ENCODE measurements around the gene ELMO1. TPM values are rescaled to one million over a fixed set of nuclear protein-coding genes. Genes with fewer than 3 reads are reported as not detected.

The ELMO1 gene
- total and polyA plus RNA-seq, 8 donors, result 18.2 to 55.3 (median 45.6) TPM

DNA sequence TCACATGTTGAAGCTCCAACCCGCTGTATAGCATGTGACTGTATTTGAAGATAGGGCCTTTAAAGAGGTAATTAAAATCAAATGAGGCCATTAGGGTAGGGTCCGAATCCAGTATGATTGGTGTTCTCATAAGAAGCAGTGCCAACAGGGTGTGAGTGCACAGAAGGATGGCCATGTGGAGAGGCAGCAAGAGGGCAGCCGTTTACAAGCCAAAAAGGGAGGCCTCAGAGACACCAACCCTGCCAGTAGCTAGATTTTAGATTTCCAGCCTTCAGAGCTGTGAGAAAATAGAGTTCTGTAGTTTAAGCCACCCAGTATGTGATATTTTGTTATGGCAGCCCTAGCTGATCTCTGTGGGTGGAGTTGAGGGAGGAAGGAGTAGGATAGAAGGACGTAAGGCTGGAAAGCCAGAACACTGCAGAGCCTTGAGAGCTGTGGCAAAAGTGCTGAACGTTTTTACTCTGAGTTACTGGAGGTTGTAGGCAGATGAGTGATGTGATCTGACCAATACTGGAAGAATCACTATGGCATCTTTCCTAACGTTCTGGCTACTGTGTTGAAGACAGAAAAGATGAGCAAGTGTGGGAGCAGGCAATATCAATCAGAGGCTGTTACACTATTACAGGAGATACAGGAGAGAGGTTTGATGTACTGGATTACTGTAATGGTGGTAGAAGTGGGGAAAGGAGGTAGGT lies 334.9 kb downstream of the ELMO1 start:
- Histone ChIP-seq H3K4me3 (no peak overlapping the region), H3K36me3 (no peaks in the 10 kb centered on the region), H3K9me3 (no peaks in the 10 kb centered on the region), H3K27ac (no peak overlapping the region), H3K4me1 (peaks cover 0 to 11% of the 10 kb centered on the region in 2 donors), H3K27me3 (no peaks in the 10 kb centered on the region)
- no peak for DNase-seq
- TF ChIP-seq, protein P1, sequence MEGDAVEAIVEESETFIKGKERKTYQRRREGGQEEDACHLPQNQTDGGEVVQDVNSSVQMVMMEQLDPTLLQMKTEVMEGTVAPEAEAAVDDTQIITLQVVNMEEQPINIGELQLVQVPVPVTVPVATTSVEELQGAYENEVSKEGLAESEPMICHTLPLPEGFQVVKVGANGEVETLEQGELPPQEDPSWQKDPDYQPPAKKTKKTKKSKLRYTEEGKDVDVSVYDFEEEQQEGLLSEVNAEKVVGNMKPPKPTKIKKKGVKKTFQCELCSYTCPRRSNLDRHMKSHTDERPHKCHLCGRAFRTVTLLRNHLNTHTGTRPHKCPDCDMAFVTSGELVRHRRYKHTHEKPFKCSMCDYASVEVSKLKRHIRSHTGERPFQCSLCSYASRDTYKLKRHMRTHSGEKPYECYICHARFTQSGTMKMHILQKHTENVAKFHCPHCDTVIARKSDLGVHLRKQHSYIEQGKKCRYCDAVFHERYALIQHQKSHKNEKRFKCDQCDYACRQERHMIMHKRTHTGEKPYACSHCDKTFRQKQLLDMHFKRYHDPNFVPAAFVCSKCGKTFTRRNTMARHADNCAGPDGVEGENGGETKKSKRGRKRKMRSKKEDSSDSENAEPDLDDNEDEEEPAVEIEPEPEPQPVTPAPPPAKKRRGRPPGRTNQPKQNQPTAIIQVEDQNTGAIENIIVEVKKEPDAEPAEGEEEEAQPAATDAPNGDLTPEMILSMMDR (IDR thresholded peaks at IDR 0.05), result no peak
- no peak for ATAC-seq
- intact Hi-C loops (cut with DNase I), result no loop called here

DNA sequence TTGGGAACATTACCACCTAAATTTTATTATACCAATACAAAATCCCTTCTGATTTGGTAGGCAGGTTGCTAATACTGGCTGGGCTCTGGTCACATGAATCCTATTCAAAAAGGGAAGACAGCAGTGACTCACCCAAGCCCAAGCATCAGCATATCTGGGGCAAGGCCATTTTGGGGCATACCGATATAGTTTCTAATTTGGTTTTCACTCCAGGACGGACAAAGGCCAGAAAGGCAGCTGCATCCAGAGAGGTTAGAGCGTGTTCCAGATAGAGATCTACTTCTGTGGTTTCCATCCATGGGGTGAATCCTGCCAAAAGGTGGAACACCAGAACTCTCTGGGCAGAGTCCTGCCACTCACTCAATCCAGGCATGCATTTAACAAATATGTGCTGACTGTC lies 335.8 kb downstream of the ELMO1 start:
- DNase-seq, result no peak
- TF ChIP-seq, protein P1 (IDR thresholded peaks at IDR 0.05), result no peak
- no peak overlapping the region for H3K4me3 ChIP-seq
- no peak for ATAC-seq
- no peaks in the 10 kb centered on the region for H3K9me3 ChIP-seq
- intact Hi-C loops (cut with DNase I), result no loop called here
- H3K4me1 ChIP-seq, result peaks cover 0 to 7% of the 10 kb centered on the region in 2 donors
- no peaks in the 10 kb centered on the region for H3K36me3 ChIP-seq
- no peak overlapping the region for H3K27ac ChIP-seq
- H3K27me3 ChIP-seq, result no peaks in the 10 kb centered on the region

DNA sequence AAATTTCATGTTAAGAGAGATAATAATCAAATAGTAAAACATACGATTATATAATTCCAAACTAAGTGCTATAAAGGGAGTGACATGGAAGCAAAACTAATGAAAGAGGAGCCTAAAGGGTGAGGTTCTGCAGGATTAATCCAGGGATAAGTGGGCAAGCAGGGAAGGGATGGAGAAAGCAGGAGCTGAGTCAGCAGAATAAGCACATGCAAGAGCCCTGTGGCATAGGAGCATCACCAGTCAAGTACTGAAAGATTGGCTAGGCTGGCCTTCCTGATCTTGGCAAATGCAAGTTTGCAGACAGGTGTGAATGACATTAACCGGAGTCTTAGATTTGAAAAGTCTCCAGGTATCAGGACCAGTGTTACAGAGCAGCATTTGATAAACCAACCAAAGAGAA lies 336.4 kb downstream of the ELMO1 start:
- Histone ChIP-seq H3K4me3 (no peak overlapping the region), H3K9me3 (no peaks in the 10 kb centered on the region), H3K4me1 (peaks cover 0 to 7% of the 10 kb centered on the region in 2 donors), H3K27ac (no peak overlapping the region), H3K36me3 (no peaks in the 10 kb centered on the region), H3K27me3 (no peaks in the 10 kb centered on the region)
- TF ChIP-seq, protein P1 (IDR thresholded peaks at IDR 0.05), result no peak
- DNase-seq (no peak), ATAC-seq (no peak)
- intact Hi-C loops (cut with DNase I), result no loop called here

DNA sequence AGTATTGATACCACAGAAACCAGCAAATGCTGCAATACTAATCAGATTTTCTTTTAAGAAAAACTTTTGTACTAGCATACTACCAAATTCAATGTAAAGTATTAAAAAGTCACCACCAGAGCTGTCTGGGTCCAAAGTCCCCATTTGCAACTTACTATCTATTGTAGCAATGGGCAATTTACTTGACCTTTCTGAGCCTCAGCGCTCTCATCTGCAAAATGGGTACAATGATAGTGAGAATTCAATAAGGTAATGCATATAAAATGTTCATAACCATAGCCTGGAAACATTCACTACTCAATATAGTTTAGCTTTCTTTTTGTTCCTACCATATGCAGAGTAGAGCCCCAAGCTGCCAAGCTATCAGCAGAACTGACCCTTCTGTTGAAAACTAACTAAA lies 337.2 kb downstream of the ELMO1 start:
- H3K9me3 ChIP-seq, result no peaks in the 10 kb centered on the region
- DNase-seq (no peak), ATAC-seq (no peak)
- H3K4me3 ChIP-seq, result no peak overlapping the region
- TF ChIP-seq, protein P1 (IDR thresholded peaks at IDR 0.05), result no peak
- intact Hi-C loops (cut with DNase I), result no loop called here
- H3K36me3 ChIP-seq, result no peaks in the 10 kb centered on the region
- peaks cover 0 to 7% of the 10 kb centered on the region in 2 donors for H3K4me1 ChIP-seq
- H3K27me3 ChIP-seq, result no peaks in the 10 kb centered on the region
- H3K27ac ChIP-seq, result no peak overlapping the region

DNA sequence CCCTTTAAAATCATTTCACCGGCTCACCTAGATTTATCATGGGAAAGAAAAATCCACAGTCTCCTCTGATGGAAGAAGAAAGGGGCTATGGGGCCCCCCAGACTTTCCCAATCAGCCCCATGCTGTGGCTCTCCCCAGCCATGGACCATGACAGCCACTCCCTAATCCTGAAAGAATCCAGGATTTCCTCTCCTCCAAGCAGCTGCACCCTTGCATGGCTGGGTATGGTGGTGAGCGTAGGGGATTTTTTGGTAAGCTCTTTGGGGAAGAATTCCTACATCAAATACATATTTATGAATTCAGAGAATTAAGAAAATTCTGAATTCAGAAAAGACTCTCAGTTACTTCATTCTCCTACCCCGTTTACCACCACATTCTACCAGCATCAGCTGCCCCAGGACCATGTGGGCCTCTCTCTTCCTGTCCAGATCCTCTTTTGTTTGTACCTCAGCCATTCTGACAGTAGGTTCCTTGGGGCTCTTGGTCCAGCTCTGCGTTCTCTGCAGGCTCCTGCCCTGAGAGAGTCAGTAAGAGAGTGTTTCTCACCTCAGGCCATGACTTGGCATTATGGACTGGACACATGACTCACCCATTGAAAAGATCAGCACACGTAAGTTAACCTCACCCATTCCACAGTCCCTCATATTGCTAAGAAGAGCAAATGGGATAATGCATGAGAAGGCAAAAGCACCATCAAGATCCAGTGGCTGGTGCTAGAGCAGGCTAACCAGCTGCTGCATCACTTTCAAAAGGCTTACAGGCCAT lies 337.8 kb downstream of the ELMO1 start:
- Histone ChIP-seq H3K4me3 (no peak overlapping the region), H3K27me3 (no peaks in the 10 kb centered on the region), H3K4me1 (peaks cover 0 to 7% of the 10 kb centered on the region in 2 donors), H3K27ac (no peak overlapping the region), H3K9me3 (no peaks in the 10 kb centered on the region), H3K36me3 (no peaks in the 10 kb centered on the region)
- ATAC-seq (no peak), DNase-seq (no peak)
- TF ChIP-seq, protein P1 (IDR thresholded peaks at IDR 0.05), result no peak
- intact Hi-C loops (cut with DNase I), result no loop called here

Data from left lung (tissue), 10 donors.